Liver (tissue), 9 donors: ENCODE measurements around the gene CARMIL1. TPM values are rescaled to one million over a fixed set of nuclear protein-coding genes. Genes with fewer than 3 reads are reported as not detected.

Source experiments
- DNase-seq: peaks from one replicate; pipeline ENCODE4 v3.0.0-alpha.2; 2017; ENCODE audit warnings: low spot score
- H3K27ac ChIP-seq, 2 donors: one replicate each; pipeline ENCODE4 v1.7.0; 2013; ENCODE audit warnings: inconsistent platforms in 2 of 2, low read length in 2 of 2, control low read depth in 1 of 2, low read depth in 1 of 2, mild to moderate bottlenecking in 1 of 2
- H3K27me3 ChIP-seq, 4 donors: one replicate each; pipeline versions ENCODE4 v1.6.1 to v1.7.0; 2013; ENCODE audit warnings: low read length in 3 of 4, inconsistent platforms in 1 of 4, mild to moderate bottlenecking in 1 of 4, moderate library complexity in 1 of 4; ENCODE audit not compliant: control insufficient read depth in 4 of 4, insufficient read depth in 4 of 4
- H3K36me3 ChIP-seq, 4 donors: one replicate each; pipeline versions ENCODE4 v1.6.1 to v1.7.0; 2013; ENCODE audit warnings: low read length in 3 of 4, mild to moderate bottlenecking in 3 of 4, low read depth in 1 of 4, moderate library complexity in 1 of 4; ENCODE audit not compliant: control insufficient read depth in 4 of 4, insufficient read depth in 3 of 4
- H3K4me1 ChIP-seq, 4 donors: one replicate each; pipeline versions ENCODE4 v1.6.1 to v1.7.0; 2013; ENCODE audit warnings: low read length in 3 of 4, mild to moderate bottlenecking in 3 of 4, moderate library complexity in 1 of 4; ENCODE audit not compliant: control insufficient read depth in 4 of 4, insufficient read depth in 4 of 4
- H3K4me3 ChIP-seq, 3 donors: one replicate each; pipeline versions ENCODE4 v1.6.1 to v1.7.0; 2013; ENCODE audit warnings: low read length in 3 of 3, control low read depth in 1 of 3, low read depth in 1 of 3, mild to moderate bottlenecking in 1 of 3
- H3K9ac ChIP-seq, 2 donors: one replicate each; pipeline ENCODE4 v1.7.0; 2013; ENCODE audit warnings: low read length in 2 of 2, mild to moderate bottlenecking in 2 of 2, moderate library complexity in 2 of 2, control low read depth in 1 of 2, low read depth in 1 of 2
- H3K9me3 ChIP-seq, 4 donors: one replicate each; pipeline versions ENCODE4 v1.6.1 to v1.7.0; 2013; ENCODE audit warnings: low read length in 3 of 4; ENCODE audit not compliant: control insufficient read depth in 4 of 4
- ATF3 ChIP-seq: IDR thresholded peaks from 2 replicates; pipeline ENCODE4 v1.6.1; 2016; ENCODE audit warnings: antibody characterized with exemption
- CTCF ChIP-seq: fragments of 150-350 bp; IDR thresholded peaks from 2 replicates; pipeline ENCODE4 v1.5.1; 2017; ENCODE audit warnings: improper control_type of control experiment, low read depth, low read length; ENCODE audit not compliant: missing input control
- EGR1 ChIP-seq, 2 donors: IDR thresholded peaks; 2 replicates each; pipeline ENCODE4 v1.6.1; 2016 to 2018; ENCODE audit warnings: antibody characterized with exemption in 2 of 2, low read depth in 2 of 2
- FOXA1 ChIP-seq: IDR thresholded peaks from 2 replicates; pipeline ENCODE4 v1.6.1; 2016; ENCODE audit warnings: antibody characterized with exemption
- FOXA2 ChIP-seq: IDR thresholded peaks from 2 replicates; pipeline ENCODE4 v1.6.1; 2016; ENCODE audit warnings: antibody characterized with exemption
- GABPA ChIP-seq, 2 donors: IDR thresholded peaks in 1 of 2; conservative IDR thresholded peaks in 1 of 2; 2 replicates each; pipeline ENCODE4 v1.6.1; 2016; ENCODE audit warnings: antibody characterized with exemption in 2 of 2, mild to moderate bottlenecking in 1 of 2, moderate library complexity in 1 of 2
- HNF4A ChIP-seq, 2 donors: conservative IDR thresholded peaks; 2 replicates each; pipeline ENCODE4 v1.6.1; 2016; ENCODE audit warnings: antibody characterized with exemption in 2 of 2, mild to moderate bottlenecking in 2 of 2
- HNF4G ChIP-seq: IDR thresholded peaks from 2 replicates; pipeline ENCODE4 v1.6.1; 2016; ENCODE audit warnings: antibody characterized with exemption
- JUND ChIP-seq, 2 donors: IDR thresholded peaks; 2 replicates each; pipeline ENCODE4 v1.6.1; 2016; ENCODE audit warnings: antibody characterized with exemption in 2 of 2
- MAX ChIP-seq: IDR thresholded peaks from 2 replicates; pipeline ENCODE4 v1.6.1; 2016; ENCODE audit warnings: antibody characterized with exemption
- RAD21 ChIP-seq, 2 donors: IDR thresholded peaks; 2 replicates each; pipeline ENCODE4 v1.6.1; 2016; ENCODE audit warnings: antibody characterized with exemption in 2 of 2, mild to moderate bottlenecking in 2 of 2
- RXRA ChIP-seq, 2 donors: IDR thresholded peaks; 2 replicates each; pipeline ENCODE4 v1.6.1; 2017 to 2018; ENCODE audit warnings: antibody characterized with exemption in 2 of 2, mild to moderate bottlenecking in 1 of 2
- SP1 ChIP-seq: IDR thresholded peaks from 2 replicates; pipeline ENCODE4 v1.6.1; 2018; ENCODE audit warnings: antibody characterized with exemption, mild to moderate bottlenecking
- YY1 ChIP-seq: IDR thresholded peaks from 2 replicates; pipeline ENCODE4 v1.6.1; 2016; ENCODE audit warnings: antibody characterized with exemption, mild to moderate bottlenecking
- ZBTB33 ChIP-seq: IDR thresholded peaks from 2 replicates; pipeline ENCODE4 v1.6.1; 2016; ENCODE audit warnings: antibody characterized with exemption
- WGBS: extraction: QIAGEN DNeasy Blood & Tissue Kit; methylation state at CpG from one replicate; pipeline ENCODE4 v1.1.7; 2013; 5-methylcytosine and 5-hydroxymethylcytosine counted together
- polyA plus RNA-seq, 2 donors: library from polyadenylated mRNA; stranded (reverse) in 1 of 2; unstranded in 1 of 2; fragments of 200-250 nt in 1 of 2; fragments of >200 nt in 1 of 2; fragmentation: Nextera tagmentation in 1 of 2; extraction: Ambion mirVana in 1 of 2; gene quantifications; one replicate each; pipeline versions ENCODE4 v1.2.1 to v1.2.3, GENCODE V29; 2013 to 2015
- total RNA-seq, 2 donors: library from RNA; depleted of rRNA; stranded (reverse); fragments of >200 nt; gene quantifications; one replicate each; pipeline ENCODE4 v1.2.3, GENCODE V29; 2014
- donor health status: healthy.
- donor health status: healthy.
- donor health status: healthy.
- donor health status: healthy.
- donor health status: healthy.

The CARMIL1 gene
- total and polyA plus RNA-seq, 4 donors: 1.4 to 9.5 (median 3.5) TPM

GRCh38 chr6:25346064-25346463, 66.9 kb downstream of the CARMIL1 start:
- WGBS: 63% methylated on average over 3 of the region's 3 CpGs
- H3K4me1 ChIP-seq: no peaks in the 10 kb centered on the region
- no peak overlapping the region for H3K4me3 ChIP-seq
- no peak overlapping the region for H3K9ac ChIP-seq
- no peak for DNase-seq
- TF ChIP-seq HNF4G (no peak), FOXA2 (no peak), SP1 (no peak), HNF4A (conservative IDR thresholded peaks at IDR 0.05) (no peak), GABPA (IDR thresholded peaks at IDR 0.05 in 1 of 2, conservative IDR thresholded peaks at IDR 0.05 in 1 of 2) (no peak), JUND (IDR thresholded peaks at IDR 0.05) (no peak), RAD21 (IDR thresholded peaks at IDR 0.05) (no peak), MAX (no peak), EGR1 (IDR thresholded peaks at IDR 0.05; ENCODE audit: low read depth in 2 of 2) (no peak), RXRA (IDR thresholded peaks at IDR 0.05) (no peak), YY1 (no peak), ATF3 (no peak), FOXA1 (no peak), ZBTB33 (no peak)
- H3K9me3 ChIP-seq: no peaks in the 10 kb centered on the region
- H3K36me3 ChIP-seq: no peaks in the 10 kb centered on the region
- H3K27me3 ChIP-seq: no peaks in the 10 kb centered on the region
- H3K27ac ChIP-seq: no peak overlapping the region

- H3K36me3 ChIP-seq: no peaks in the 10 kb centered on the region
- no peak for DNase-seq
- no peaks in the 10 kb centered on the region for H3K9me3 ChIP-seq
- no peak overlapping the region for H3K27ac ChIP-seq
- no peak overlapping the region for H3K4me3 ChIP-seq
- no peaks in the 10 kb centered on the region for H3K27me3 ChIP-seq
- H3K4me1 ChIP-seq: no peaks in the 10 kb centered on the region
- TF ChIP-seq FOXA2: no peak
- no peak overlapping the region for H3K9ac ChIP-seq
These were observed 71.4 kb downstream of the CARMIL1 start for GRCh38 chr6:25350573-25350972.

- 87% methylated on average over 6 of the region's 6 CpGs for WGBS
- no peaks in the 10 kb centered on the region for H3K36me3 ChIP-seq
- no peaks in the 10 kb centered on the region for H3K4me1 ChIP-seq
- H3K27me3 ChIP-seq: no peaks in the 10 kb centered on the region
- H3K9me3 ChIP-seq: no peaks in the 10 kb centered on the region
- no peak overlapping the region for H3K9ac ChIP-seq
- H3K4me3 ChIP-seq: no peak overlapping the region
- TF ChIP-seq GABPA (IDR thresholded peaks at IDR 0.05 in 1 of 2, conservative IDR thresholded peaks at IDR 0.05 in 1 of 2): no peak
- no peak for TF ChIP-seq FOXA2
- no peak for TF ChIP-seq CTCF
- no peak overlapping the region for H3K27ac ChIP-seq
- DNase-seq: no peak
These were observed 72.3 kb downstream of the CARMIL1 start for GRCh38 chr6:25351485-25351884.
